ENCODE data around the gene DLG2. TPM values are rescaled to one million over a fixed set of nuclear protein-coding genes. Genes with fewer than 3 reads are reported as not detected.

DLG2 gene
- total RNA-seq, 1 donor from 2014 or later: 2.1 TPM

DNA sequence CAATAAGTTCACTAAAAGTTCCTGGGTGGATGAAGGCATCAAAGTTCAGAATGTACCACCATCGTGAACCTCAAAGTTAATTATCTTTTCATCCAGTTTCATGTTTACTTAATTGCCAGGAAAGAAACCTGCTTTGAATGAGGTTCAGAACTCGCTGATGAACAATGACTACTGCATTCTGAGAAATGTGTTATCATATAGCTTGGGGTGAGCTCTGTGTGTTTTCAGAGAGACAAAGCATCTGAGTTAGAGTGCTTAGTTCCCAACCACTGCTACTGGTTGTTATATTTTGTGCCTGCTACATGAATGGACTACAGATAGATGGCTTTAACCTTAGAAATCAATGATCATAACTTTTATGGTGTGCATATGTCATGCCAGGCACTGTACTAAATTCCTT, 1131.0 kb downstream of the DLG2 start:
- H3K4me3 Mint-ChIP-seq: no peak overlapping the region
- no peak for DNase-seq (ENCODE audit: low spot score)

DNA sequence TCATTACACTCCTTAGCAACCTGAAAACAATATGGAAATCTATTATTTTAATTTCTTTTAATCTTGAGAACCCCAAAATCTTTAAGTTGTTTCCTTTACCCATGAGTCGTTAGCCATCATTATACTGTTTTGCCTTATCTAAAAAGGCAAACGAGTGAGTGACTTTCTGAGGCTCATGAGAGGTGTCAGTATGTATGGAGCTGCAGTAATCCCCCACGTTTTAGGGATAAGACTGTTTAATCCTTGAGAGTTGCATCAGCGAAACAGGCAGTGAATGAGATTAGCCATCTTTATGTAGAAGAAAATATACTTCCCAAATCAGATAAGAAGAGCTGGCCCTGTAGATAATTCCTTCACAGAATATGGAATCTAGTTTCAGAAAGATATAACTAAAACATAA, 1147.0 kb downstream of the DLG2 start:
- Mint-ChIP-seq H3K27ac (no peak overlapping the region), H3K4me3 (no peak overlapping the region), H3K36me3 (ENCODE audit: low read depth) (no peaks in the 10 kb centered on the region), H3K27me3 (ENCODE audit: insufficient read depth) (no peaks in the 10 kb centered on the region), H3K4me1 (ENCODE audit: low read depth) (no peaks in the 10 kb centered on the region), H3K9me3 (no peaks in the 10 kb centered on the region)
- DNase-seq (ENCODE audit: low spot score): no peak
- intact Hi-C loops (cut with micrococcal nuclease): no loop called here

More for the DNA sequence above, 1131.0 kb downstream of the DLG2 start:
- Mint-ChIP-seq H3K27ac (no peak overlapping the region), H3K9me3 (peaks cover 11% of the 10 kb centered on the region), H3K4me1 (ENCODE audit: low read depth) (no peaks in the 10 kb centered on the region), H3K27me3 (ENCODE audit: insufficient read depth) (no peaks in the 10 kb centered on the region), H3K36me3 (ENCODE audit: low read depth) (no peaks in the 10 kb centered on the region)
- intact Hi-C loops (cut with micrococcal nuclease): no loop called here

DNA sequence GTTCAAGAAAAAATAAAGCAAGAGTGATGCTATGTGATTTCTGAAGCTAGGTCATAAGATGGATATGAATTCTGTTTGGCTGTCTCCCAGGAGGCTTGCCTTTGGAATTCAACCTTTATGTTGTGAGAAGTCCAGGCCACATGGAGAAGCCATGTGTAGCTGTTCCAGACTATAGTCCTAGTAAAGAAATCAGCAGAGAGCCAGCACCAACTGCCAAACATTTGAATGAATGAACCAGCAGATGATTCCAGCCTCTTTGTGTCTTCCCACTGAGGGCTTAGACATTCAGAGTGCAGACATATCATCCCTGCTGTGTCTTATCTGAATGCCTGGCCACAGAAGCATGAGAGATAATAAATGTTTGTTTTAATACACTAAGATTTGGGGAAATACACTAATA, 1150.6 kb downstream of the DLG2 start:
- H3K4me3 Mint-ChIP-seq: no peak overlapping the region
- no peak overlapping the region for H3K27ac Mint-ChIP-seq
- H3K9me3 Mint-ChIP-seq: no peaks in the 10 kb centered on the region
- DNase-seq (ENCODE audit: low spot score): no peak
- H3K27me3 Mint-ChIP-seq (ENCODE audit: insufficient read depth): no peaks in the 10 kb centered on the region
- no peaks in the 10 kb centered on the region for H3K4me1 Mint-ChIP-seq (ENCODE audit: low read depth)
- intact Hi-C loops (cut with micrococcal nuclease): no loop called here
- H3K36me3 Mint-ChIP-seq (ENCODE audit: low read depth): no peaks in the 10 kb centered on the region

DNA sequence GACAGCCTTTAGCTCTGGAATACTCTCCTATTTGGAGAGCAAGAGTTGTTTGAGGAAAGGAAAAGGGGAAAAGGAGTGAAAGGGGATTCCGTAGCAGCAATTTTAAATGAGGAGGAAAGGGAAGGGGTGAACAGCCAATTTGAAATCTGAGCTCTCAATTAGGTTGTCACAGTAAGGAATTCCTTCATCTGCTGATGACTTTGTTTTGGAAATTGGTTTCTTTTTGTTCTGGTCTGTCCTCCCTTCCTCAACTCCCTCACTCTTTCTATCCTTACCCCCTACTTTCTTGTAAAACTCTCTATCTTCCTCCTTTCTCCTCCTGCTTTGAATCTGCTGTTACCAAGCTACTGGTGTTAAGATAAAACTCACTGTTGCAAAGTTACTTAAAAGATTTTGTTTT, 1155.6 kb downstream of the DLG2 start:
- no peaks in the 10 kb centered on the region for H3K27me3 Mint-ChIP-seq (ENCODE audit: insufficient read depth)
- no peak overlapping the region for H3K4me3 Mint-ChIP-seq
- intact Hi-C loops (cut with micrococcal nuclease): no loop called here
- no peak overlapping the region for H3K27ac Mint-ChIP-seq
- no peak for DNase-seq (ENCODE audit: low spot score)
- H3K4me1 Mint-ChIP-seq (ENCODE audit: low read depth): no peaks in the 10 kb centered on the region
- H3K9me3 Mint-ChIP-seq: no peaks in the 10 kb centered on the region
- H3K36me3 Mint-ChIP-seq (ENCODE audit: low read depth): no peaks in the 10 kb centered on the region

DNA sequence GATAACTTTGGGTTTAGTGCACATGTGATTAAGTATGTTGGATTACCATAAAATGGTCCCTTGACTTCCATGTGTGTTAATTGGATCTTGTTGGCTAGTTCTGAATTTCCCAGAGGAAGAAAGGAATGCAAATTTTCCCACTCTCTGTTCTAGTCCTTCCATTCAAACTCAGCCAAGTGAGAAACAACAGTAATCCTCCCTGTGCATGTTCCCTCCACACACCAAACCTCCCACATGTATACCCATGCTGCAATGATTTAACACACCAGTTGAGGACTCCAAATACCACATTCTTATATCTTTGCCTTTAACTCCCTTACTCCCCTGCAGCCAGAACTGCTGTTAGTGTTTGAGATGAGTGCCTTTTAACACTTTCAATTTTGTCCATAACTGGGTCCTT, 1158.9 kb downstream of the DLG2 start:
- H3K27me3 Mint-ChIP-seq (ENCODE audit: insufficient read depth): no peaks in the 10 kb centered on the region
- H3K4me3 Mint-ChIP-seq: no peak overlapping the region
- intact Hi-C loops (cut with micrococcal nuclease): no loop called here
- H3K36me3 Mint-ChIP-seq (ENCODE audit: low read depth): no peaks in the 10 kb centered on the region
- DNase-seq (ENCODE audit: low spot score): no peak
- H3K27ac Mint-ChIP-seq: no peak overlapping the region
- no peaks in the 10 kb centered on the region for H3K4me1 Mint-ChIP-seq (ENCODE audit: low read depth)
- H3K9me3 Mint-ChIP-seq: peaks cover 4% of the 10 kb centered on the region

DNA sequence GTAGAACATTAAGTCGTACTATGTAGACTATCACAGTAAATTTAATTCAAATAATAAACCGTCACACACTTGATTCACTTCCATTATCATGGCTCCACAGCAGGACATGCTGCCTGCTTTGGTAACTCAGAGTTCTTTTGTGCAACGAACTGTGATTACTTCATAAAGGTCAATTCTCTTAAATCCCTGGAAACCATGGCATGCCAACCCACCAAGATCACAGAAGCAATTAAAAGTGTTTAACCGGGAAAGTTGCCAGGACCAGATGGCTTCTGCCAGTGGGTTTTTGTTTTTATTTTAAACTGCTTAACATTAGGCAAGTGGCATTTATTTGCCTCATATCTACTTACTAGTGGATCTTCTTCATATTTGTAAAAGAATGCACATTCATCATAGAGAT, 1162.1 kb downstream of the DLG2 start:
- H3K4me1 Mint-ChIP-seq (ENCODE audit: low read depth): no peaks in the 10 kb centered on the region
- no peak overlapping the region for H3K27ac Mint-ChIP-seq
- peaks cover 4% of the 10 kb centered on the region for H3K9me3 Mint-ChIP-seq
- H3K4me3 Mint-ChIP-seq: no peak overlapping the region
- no peak for DNase-seq (ENCODE audit: low spot score)
- no peaks in the 10 kb centered on the region for H3K27me3 Mint-ChIP-seq (ENCODE audit: insufficient read depth)
- H3K36me3 Mint-ChIP-seq (ENCODE audit: low read depth): no peaks in the 10 kb centered on the region
- intact Hi-C loops (cut with micrococcal nuclease): no loop called here

DNA sequence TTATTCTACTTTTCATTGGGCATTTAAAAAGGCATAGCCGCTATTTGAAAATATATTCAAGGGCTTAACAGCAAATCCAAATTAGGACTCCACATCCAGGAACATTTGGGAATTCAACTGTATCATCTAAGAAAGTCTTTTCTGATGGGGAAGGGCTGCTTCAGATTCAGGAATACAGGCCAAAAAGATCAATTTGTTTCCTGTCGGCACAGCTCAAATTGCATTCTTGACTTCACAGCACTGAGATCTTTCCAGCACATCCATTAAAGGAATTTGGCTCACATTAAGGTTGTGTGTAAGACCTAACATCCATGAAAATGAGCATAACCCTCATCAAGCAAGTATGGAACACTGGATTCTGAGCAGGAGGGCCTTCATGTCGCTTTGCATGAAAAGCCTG, 1171.5 kb downstream of the DLG2 start:
- Mint-ChIP-seq H3K27me3 (ENCODE audit: insufficient read depth) (no peaks in the 10 kb centered on the region), H3K36me3 (ENCODE audit: low read depth) (no peaks in the 10 kb centered on the region), H3K4me1 (ENCODE audit: low read depth) (no peaks in the 10 kb centered on the region), H3K9me3 (no peaks in the 10 kb centered on the region), H3K27ac (no peak overlapping the region), H3K4me3 (no peak overlapping the region)
- intact Hi-C loops (cut with micrococcal nuclease): no loop called here
- DNase-seq (ENCODE audit: low spot score): no peak

DNA sequence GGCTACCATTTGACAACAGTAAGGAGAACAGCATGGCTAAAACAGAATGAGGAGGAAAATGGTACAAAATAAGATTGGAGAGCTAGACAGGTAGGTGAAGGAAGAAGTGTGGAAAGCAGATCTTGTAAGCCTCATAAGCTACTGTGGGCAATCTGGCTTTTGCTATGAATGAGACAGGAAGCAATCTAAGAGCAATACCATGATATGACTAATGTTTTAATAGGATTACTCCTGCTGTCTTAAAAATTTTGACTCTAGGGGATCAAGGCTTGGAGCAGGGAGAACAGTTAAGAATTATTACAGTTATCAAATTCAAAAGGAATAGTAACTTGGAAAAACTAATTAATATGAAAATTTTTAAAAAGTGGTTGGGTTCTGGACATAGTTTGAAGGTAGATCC, 1174.9 kb downstream of the DLG2 start:
- no peaks in the 10 kb centered on the region for H3K4me1 Mint-ChIP-seq (ENCODE audit: low read depth)
- H3K27me3 Mint-ChIP-seq (ENCODE audit: insufficient read depth): no peaks in the 10 kb centered on the region
- DNase-seq (ENCODE audit: low spot score): no peak
- H3K27ac Mint-ChIP-seq: no peak overlapping the region
- H3K4me3 Mint-ChIP-seq: no peak overlapping the region
- no peaks in the 10 kb centered on the region for H3K36me3 Mint-ChIP-seq (ENCODE audit: low read depth)
- intact Hi-C loops (cut with micrococcal nuclease): no loop called here
- H3K9me3 Mint-ChIP-seq: peaks cover 3% of the 10 kb centered on the region

DNA sequence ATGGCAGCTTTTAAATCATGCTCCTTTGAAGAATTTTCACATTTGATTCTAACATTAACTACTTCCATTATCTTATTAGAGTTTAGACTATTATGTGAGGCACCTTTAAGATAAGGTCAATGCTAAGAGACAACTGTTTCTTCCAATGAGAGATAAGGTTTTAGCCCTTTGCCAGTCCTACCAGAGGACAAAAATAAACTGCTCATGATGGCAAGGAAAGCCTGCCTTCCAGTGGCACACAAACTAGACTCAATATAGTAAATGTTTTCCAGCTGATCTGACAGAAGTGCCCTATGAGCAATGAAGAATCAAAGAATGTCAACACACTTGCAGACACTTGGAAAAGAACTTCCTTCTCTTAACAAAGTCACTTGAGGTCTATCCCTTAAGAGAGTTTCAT, 1188.6 kb downstream of the DLG2 start:
- intact Hi-C loops (cut with micrococcal nuclease): no loop called here
- H3K27ac Mint-ChIP-seq: no peak overlapping the region
- no peak overlapping the region for H3K4me3 Mint-ChIP-seq
- H3K4me1 Mint-ChIP-seq (ENCODE audit: low read depth): no peaks in the 10 kb centered on the region
- no peaks in the 10 kb centered on the region for H3K27me3 Mint-ChIP-seq (ENCODE audit: insufficient read depth)
- no peaks in the 10 kb centered on the region for H3K9me3 Mint-ChIP-seq
- no peak for DNase-seq (ENCODE audit: low spot score)
- no peaks in the 10 kb centered on the region for H3K36me3 Mint-ChIP-seq (ENCODE audit: low read depth)

DNA sequence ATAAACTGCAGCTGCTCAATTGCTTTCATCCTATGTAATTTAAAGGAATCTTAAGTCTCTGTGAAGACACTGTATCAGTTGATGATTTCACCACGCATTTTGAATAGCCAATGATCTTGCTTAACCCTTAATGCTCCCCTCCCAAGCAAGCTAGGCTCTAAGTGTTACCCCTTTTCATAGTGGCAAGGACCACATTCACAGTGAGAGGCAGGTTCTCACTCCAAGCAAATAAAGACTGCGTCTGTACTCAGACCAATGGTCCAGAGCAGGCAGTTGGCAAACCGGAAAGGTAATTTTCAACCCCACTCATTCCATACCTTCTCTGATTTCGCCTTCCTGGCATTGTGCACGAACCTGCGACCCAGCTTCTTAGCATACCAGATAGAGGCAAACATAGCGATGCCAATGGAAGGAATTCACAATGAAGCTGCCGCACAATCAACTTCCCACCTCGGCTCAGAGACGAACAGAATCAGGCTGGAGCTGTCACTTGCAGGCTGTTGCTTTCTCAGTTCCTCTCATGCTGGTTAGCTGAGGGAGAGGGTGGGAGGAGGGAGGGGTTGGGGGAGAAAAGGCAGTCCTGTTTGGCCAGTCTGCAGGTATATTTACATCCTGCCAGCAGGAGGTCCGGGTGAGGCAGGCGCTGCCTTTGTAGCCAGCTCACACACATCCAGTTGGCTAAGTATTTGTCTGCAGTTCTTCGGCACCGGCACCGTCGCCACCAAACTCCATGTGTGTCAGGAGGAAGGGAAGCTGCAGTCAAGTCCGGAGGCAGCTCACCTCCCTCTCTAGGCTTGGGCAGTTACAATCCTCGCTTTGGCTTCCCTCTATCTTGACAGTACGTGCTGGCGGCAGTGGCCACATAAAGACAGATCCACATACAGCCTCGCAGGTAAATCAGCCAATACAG, 1189.8 kb downstream of the DLG2 start:
- Mint-ChIP-seq H3K4me1 (ENCODE audit: low read depth) (no peaks in the 10 kb centered on the region), H3K36me3 (ENCODE audit: low read depth) (no peaks in the 10 kb centered on the region), H3K4me3 (no peak overlapping the region), H3K27me3 (ENCODE audit: insufficient read depth) (no peaks in the 10 kb centered on the region), H3K9me3 (no peaks in the 10 kb centered on the region), H3K27ac (no peak overlapping the region)
- intact Hi-C loops (cut with micrococcal nuclease): no loop called here
- no peak for DNase-seq (ENCODE audit: low spot score)

DNA sequence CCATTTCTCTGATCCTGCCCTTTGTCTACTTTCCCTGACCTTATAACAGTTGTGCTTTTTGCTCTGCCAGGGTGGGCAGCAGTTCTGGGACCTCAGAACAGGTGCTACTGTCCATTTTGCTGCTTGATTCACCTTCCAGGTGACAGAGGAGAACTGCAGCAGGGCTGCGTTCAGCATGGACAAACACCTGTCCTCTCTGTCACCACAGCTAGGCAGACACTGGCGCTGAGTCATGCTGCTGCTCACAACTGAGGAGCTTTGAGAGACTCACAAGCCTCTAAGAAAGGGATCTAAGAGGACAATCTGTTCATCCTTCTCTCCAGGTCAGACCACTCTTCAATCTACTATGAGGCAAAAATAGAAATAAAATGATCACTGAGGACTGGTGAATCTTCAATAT, 1196.5 kb downstream of the DLG2 start:
- no peaks in the 10 kb centered on the region for H3K27me3 Mint-ChIP-seq (ENCODE audit: insufficient read depth)
- H3K27ac Mint-ChIP-seq: no peak overlapping the region
- H3K36me3 Mint-ChIP-seq (ENCODE audit: low read depth): no peaks in the 10 kb centered on the region
- no peaks in the 10 kb centered on the region for H3K4me1 Mint-ChIP-seq (ENCODE audit: low read depth)
- H3K9me3 Mint-ChIP-seq: no peaks in the 10 kb centered on the region
- intact Hi-C loops (cut with micrococcal nuclease): no loop called here
- H3K4me3 Mint-ChIP-seq: no peak overlapping the region
- DNase-seq (ENCODE audit: low spot score): no peak

DNA sequence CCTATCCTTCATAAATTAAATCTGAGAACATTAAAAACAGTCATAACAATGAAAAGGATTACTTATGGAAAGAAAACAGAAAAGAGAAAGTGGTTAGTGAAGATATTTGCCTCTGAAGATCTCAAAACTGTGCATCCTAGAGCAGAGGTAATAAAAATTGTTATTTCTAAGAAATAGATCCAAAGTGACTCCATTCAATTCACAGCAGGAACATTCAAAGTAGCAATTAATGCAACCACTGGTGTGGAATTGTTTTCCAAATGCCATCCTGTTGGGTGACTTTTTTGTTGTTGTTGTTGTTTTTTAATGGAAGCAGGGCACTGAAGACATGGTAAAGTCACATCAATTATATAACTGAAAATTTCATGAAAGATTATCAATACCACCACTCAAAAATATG, 1201.5 kb downstream of the DLG2 start:
- no peak overlapping the region for H3K4me3 Mint-ChIP-seq
- no peak for DNase-seq (ENCODE audit: low spot score)
- intact Hi-C loops (cut with micrococcal nuclease): no loop called here
- no peaks in the 10 kb centered on the region for H3K36me3 Mint-ChIP-seq (ENCODE audit: low read depth)
- peaks cover 6% of the 10 kb centered on the region for H3K9me3 Mint-ChIP-seq
- no peaks in the 10 kb centered on the region for H3K4me1 Mint-ChIP-seq (ENCODE audit: low read depth)
- no peak overlapping the region for H3K27ac Mint-ChIP-seq
- H3K27me3 Mint-ChIP-seq (ENCODE audit: insufficient read depth): no peaks in the 10 kb centered on the region

DNA sequence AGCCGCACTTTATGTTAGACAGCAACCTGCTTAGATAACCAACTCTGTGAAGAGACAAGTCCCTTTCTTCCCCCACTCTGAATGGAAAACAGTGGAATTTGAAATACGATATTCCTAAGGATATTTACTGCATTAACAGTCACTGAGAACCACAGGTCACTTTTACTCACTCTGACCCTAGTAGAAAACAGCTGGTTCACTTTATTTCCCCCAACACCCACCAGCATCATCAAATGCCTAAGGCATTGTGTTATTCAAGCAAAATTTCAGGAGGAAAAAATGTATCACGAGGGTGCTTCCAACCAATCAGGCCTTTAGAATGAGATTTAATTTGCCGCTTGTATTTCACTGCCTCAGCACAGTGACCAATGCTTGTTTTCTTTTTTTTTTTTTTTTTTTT, 1206.9 kb downstream of the DLG2 start:
- Mint-ChIP-seq H3K9me3 (peaks cover 6% of the 10 kb centered on the region), H3K27me3 (ENCODE audit: insufficient read depth) (no peaks in the 10 kb centered on the region), H3K4me1 (ENCODE audit: low read depth) (no peaks in the 10 kb centered on the region), H3K27ac (no peak overlapping the region), H3K36me3 (ENCODE audit: low read depth) (no peaks in the 10 kb centered on the region), H3K4me3 (no peak overlapping the region)
- DNase-seq (ENCODE audit: low spot score): no peak
- intact Hi-C loops (cut with micrococcal nuclease): no loop called here

DNA sequence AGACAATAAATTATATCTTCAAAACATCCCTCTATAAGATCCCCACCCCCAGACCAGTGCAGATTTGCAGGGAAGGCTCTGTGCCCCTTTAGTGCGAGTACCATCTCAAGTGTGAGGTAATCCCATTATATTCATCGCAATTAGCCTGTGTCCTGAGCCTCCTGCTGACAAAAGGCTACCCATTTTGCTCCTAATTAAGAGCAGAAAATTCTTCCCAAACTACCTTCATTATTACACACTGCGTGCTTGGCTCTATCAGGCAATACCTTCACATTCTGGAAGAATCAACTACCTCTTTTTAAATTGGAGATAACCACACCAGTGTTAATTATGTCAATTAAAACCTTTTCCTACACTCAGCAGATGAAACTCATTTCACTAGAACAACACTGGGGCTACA, 1207.5 kb downstream of the DLG2 start:
- Mint-ChIP-seq H3K9me3 (peaks cover 6% of the 10 kb centered on the region), H3K4me3 (no peak overlapping the region), H3K4me1 (ENCODE audit: low read depth) (no peaks in the 10 kb centered on the region), H3K36me3 (ENCODE audit: low read depth) (no peaks in the 10 kb centered on the region), H3K27ac (no peak overlapping the region), H3K27me3 (ENCODE audit: insufficient read depth) (no peaks in the 10 kb centered on the region)
- DNase-seq (ENCODE audit: low spot score): no peak
- intact Hi-C loops (cut with micrococcal nuclease): loop anchor here (10.0 kb wide), 1 partner anchor 65 kb away; no protein-coding TSS in a partner anchor
